MCF 10A (cell line): ENCODE measurements around the gene RTN4R. TPM values are rescaled to one million over a fixed set of nuclear protein-coding genes. Genes with fewer than 3 reads are reported as not detected.

ENCODE experiments used
- BruUV-seq: library from RNA; stranded (reverse); fragments of 400-500 nt; replicated peaks from 2 replicates; lab custom pipeline; 2021; lab: Mats Ljungman, UMichigan
- CTCF ChIA-PET: fragments of 300-600 bp; sonication (Branson Sonifier 250); formaldehyde crosslinking; extraction: SDS; loops from one replicate; lab custom pipeline; 2021; ENCODE audit warnings: antibody characterized with exemption, inconsistent platforms; lab: Yijun Ruan, JAX
- POLR2A ChIA-PET: fragments of 300-600, 350-650 bp; sonication (Branson Sonifier 250); formaldehyde crosslinking; extraction: SDS; loops from one replicate; lab custom pipeline; 2020; ENCODE audit warnings: antibody characterized with exemption, inconsistent platforms; lab: Yijun Ruan, JAX
- DNase-seq: peaks from one replicate; pipeline ENCODE4 v3.0.0-alpha.2; 2018; ENCODE audit not compliant: unreplicated experiment
- H3K27ac Mint-ChIP-seq: one replicate; pipeline ENCODE4 v1.8.0; 2022; ENCODE audit warnings: mild to moderate bottlenecking, low read depth, mixed read lengths; ENCODE audit not compliant: unreplicated experiment
- H3K27me3 Mint-ChIP-seq: one replicate; pipeline ENCODE4 v1.8.0; 2022; ENCODE audit warnings: mixed read lengths; ENCODE audit not compliant: insufficient read depth, unreplicated experiment
- H3K36me3 Mint-ChIP-seq: one replicate; pipeline ENCODE4 v1.8.0; 2022; ENCODE audit warnings: mild to moderate bottlenecking, moderate library complexity, mixed read lengths; ENCODE audit not compliant: insufficient read depth, unreplicated experiment
- H3K4me1 Mint-ChIP-seq: one replicate; pipeline ENCODE4 v1.8.0; 2022; ENCODE audit warnings: mixed read lengths; ENCODE audit not compliant: insufficient read depth, unreplicated experiment
- H3K4me3 Mint-ChIP-seq: one replicate; pipeline ENCODE4 v1.8.0; 2022; ENCODE audit warnings: mild to moderate bottlenecking, moderate library complexity, mixed read lengths; ENCODE audit not compliant: unreplicated experiment
- H3K9me3 Mint-ChIP-seq: one replicate; pipeline ENCODE4 v1.8.0; 2022; ENCODE audit warnings: mixed read lengths; ENCODE audit not compliant: unreplicated experiment
- intact Hi-C: fragments of 100-400 bp; cut with micrococcal nuclease; formaldehyde crosslinking; loops from 2 replicates; pipeline ENCODE4 v1.14.1; 2022
- total RNA-seq: library from RNA; stranded (reverse); gene quantifications from 2 replicates; pipeline ENCODE4 v1.2.3, GENCODE V29; 2022
- TF ChIP-seq, protein P1 (sequence below): fragments of 200-600 bp; IDR thresholded peaks from one replicate; pipeline ENCODE4 v1.8.0; 2022; ENCODE audit warnings: antibody characterized with exemption, mild to moderate bottlenecking; ENCODE audit not compliant: unreplicated experiment

RTN4R gene
- total RNA-seq, 1 experiment from 2014 or later: 2.7 TPM

DNA sequence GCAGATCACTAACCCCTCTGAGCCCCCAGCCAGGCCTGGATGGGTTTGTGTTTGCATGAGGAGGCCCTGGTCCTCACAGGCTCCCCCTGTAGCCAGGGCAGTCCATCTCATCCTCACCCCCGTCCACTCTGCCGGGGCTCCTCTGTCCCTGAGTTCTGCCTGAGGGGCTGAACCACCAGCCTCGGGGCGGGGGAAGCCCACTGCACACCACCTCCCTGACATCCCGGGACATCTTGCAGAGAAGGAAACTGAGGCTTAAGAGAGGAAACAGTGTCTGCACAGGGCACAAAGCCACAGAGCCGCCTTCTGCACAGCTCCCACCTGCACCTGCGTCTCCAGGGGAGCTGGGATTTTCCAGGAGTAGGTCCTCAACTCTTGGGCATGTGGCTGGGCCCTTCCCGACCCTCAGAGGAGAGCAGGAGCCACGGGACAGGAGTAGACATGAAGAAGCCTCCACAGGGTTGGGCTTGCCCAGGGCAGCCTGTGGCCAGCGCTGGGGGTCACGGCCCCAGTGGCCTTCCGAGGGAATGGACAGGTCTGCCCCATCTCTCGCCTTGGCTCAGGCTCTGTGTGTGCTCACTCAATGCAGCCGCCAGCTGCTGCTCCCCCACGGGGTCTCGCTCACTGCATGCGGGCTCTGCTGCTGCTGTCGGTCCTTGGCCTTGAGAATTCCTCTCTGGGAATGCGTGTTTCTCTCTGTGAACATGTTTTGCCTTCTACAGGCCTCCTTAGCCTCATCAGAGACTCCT, 71.8 kb downstream of the RTN4R start:
- no TSS peak for BruUV-seq
- TF ChIP-seq, protein P1, sequence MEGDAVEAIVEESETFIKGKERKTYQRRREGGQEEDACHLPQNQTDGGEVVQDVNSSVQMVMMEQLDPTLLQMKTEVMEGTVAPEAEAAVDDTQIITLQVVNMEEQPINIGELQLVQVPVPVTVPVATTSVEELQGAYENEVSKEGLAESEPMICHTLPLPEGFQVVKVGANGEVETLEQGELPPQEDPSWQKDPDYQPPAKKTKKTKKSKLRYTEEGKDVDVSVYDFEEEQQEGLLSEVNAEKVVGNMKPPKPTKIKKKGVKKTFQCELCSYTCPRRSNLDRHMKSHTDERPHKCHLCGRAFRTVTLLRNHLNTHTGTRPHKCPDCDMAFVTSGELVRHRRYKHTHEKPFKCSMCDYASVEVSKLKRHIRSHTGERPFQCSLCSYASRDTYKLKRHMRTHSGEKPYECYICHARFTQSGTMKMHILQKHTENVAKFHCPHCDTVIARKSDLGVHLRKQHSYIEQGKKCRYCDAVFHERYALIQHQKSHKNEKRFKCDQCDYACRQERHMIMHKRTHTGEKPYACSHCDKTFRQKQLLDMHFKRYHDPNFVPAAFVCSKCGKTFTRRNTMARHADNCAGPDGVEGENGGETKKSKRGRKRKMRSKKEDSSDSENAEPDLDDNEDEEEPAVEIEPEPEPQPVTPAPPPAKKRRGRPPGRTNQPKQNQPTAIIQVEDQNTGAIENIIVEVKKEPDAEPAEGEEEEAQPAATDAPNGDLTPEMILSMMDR: no peak
- CTCF ChIA-PET: interaction anchor here (0.6 kb wide), 1 partner anchor 628 kb away, joined by 3 read pairs; no protein-coding TSS in a partner anchor
- Mint-ChIP-seq H3K4me1 (no peaks in the 10 kb centered on the region), H3K27ac (no peak overlapping the region), H3K4me3 (no peak overlapping the region), H3K36me3 (no peaks in the 10 kb centered on the region), H3K9me3 (no peaks in the 10 kb centered on the region), H3K27me3 (no peaks in the 10 kb centered on the region)
- DNase-seq: no peak
- POLR2A ChIA-PET: no interaction called here
- intact Hi-C loops: no loop called here

DNA sequence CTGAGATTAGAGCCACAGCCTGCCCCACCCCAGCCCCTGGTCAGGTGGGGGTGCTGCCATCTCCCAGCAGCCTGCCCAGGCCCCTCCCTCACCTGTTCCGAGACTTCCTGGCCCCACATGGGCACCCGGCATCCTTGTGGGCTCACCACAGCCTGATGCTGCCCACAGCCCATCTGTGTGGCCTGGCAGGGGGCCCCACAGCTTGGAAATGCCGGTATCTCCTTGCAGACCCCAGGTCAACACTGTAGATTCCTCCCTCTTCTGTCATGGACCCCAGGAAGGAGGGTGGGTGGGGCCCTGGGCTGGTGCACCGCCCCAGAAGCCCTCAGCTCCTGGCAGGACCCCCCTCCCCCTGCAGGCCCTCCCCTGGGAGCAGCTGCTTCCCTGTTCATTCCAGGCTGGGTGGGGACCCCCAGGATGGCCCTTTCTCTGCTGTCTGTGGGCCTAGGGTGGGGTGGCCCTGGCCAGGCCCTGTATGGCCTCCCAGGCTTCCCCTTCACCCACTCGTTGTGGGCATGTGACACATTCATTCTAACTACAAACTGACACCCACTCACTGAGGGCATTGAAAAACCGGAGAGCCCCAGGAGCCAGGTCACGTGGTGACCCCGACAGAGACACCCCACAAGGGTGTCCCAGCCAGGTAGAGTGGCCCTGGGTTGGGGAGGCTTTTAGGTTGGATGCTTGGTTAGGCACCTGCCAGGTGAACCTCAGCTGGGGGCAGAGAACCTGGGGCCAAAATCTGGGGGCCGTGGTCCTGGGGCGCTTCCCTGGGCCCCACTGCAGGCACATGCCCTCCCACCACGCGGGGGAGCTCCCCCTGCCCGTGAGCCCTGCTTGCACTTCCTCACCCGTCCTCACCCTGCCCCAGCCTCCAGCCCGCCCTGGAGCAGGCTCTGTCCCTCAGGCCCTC, 73.2 kb downstream of the RTN4R start:
- Mint-ChIP-seq H3K9me3 (no peaks in the 10 kb centered on the region), H3K36me3 (no peaks in the 10 kb centered on the region), H3K27ac (no peak overlapping the region), H3K27me3 (no peaks in the 10 kb centered on the region), H3K4me3 (no peak overlapping the region), H3K4me1 (no peaks in the 10 kb centered on the region)
- TF ChIP-seq, protein P1: no peak
- ChIA-PET CTCF (no interaction called here), POLR2A (no interaction called here)
- BruUV-seq: no TSS peak
- intact Hi-C loops: no loop called here
- DNase-seq: no peak

DNA sequence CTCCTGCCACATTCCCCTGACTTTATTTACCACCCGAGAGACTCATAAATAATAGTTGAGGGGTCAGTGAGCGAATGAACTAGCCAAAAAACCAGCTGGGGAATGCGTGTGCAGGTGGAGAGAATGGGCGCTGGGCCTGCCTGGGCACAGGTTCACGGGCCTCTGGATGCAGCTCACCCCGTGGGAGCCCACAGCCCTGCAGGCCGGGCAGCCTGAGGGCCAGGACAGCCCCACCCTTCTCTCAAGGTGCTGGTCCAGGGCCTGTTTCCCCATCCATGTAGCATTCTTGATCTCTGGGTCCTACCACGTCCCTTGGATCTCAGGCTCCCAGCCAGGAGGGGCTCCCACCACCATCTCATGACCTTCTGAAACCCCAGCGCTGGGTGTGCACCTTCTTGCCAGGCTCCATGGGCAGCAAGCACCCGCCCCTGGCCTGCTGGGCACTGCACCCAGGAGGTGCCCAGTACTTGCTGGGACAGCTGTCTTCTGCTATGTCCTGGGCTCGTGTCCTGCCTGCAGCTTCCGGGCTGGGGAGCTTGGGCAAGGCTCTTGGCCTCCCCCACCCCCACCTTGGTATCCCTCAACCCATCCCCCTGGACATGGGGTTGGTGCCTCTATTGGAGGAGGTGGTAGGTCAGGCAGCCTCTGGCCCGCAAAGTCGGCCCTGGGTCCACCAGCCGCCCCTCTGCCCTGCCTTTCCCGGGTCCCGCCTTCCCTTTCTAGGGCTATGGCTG, 74.2 kb downstream of the RTN4R start:
- ChIA-PET CTCF (interaction anchor here (0.6 kb wide), 1 partner anchor 190 kb away, joined by 3 read pairs; no protein-coding TSS in a partner anchor), POLR2A (no interaction called here)
- Mint-ChIP-seq H3K4me3 (no peak overlapping the region), H3K27ac (no peak overlapping the region), H3K27me3 (no peaks in the 10 kb centered on the region), H3K36me3 (no peaks in the 10 kb centered on the region), H3K4me1 (no peaks in the 10 kb centered on the region), H3K9me3 (no peaks in the 10 kb centered on the region)
- TF ChIP-seq, protein P1: no peak
- no TSS peak for BruUV-seq
- DNase-seq: no peak
- intact Hi-C loops: no loop called here
